HUES48 (cell line): ENCODE measurements around the gene C7.
"Not testable (repeated sequence)": the region's sequence is repeated elsewhere in the genome, so short reads cannot be mapped to it uniquely, and the experiment has no call there.

Experiments
- H3K27ac ChIP-seq: one replicate; pipeline ENCODE4 v1.7.0; 2013; ENCODE audit warnings: low read depth, low read length, inconsistent platforms
- H3K27me3 ChIP-seq: 2 replicates; pipeline ENCODE4 v1.6.1; 2013; ENCODE audit warnings: mild to moderate bottlenecking, low read length; ENCODE audit not compliant: control insufficient read depth, insufficient read depth
- H3K36me3 ChIP-seq: 2 replicates; pipeline ENCODE4 v1.6.1; 2013; ENCODE audit warnings: low read length; ENCODE audit not compliant: control insufficient read depth, insufficient read depth
- H3K4me1 ChIP-seq: 2 replicates; pipeline ENCODE4 v1.6.1; 2013; ENCODE audit warnings: mild to moderate bottlenecking, low read length; ENCODE audit not compliant: control insufficient read depth, insufficient read depth
- H3K4me3 ChIP-seq: 2 replicates; pipeline ENCODE4 v1.5.1; 2013; ENCODE audit warnings: mild to moderate bottlenecking, low read depth, low read length
- H3K9ac ChIP-seq: 2 replicates; pipeline ENCODE4 v1.6.1; 2013; ENCODE audit warnings: mild to moderate bottlenecking, low read depth, low read length, moderate library complexity
- H3K9me3 ChIP-seq: 2 replicates; pipeline ENCODE4 v1.6.1; 2013; ENCODE audit warnings: low read length; ENCODE audit not compliant: control insufficient read depth, insufficient read depth

Gene C7

GRCh38 chr5:40991981-40992559 is 82.8 kb downstream of the C7 start:
- Histone ChIP-seq H3K4me1 (no peaks in the 10 kb centered on the region), H3K36me3 (no peaks in the 10 kb centered on the region), H3K4me3 (no peak overlapping the region), H3K27ac (no peak overlapping the region), H3K9me3 (no peaks in the 10 kb centered on the region), H3K9ac (no peak overlapping the region), H3K27me3 (no peaks in the 10 kb centered on the region)

- no peaks in the 10 kb centered on the region for H3K9me3 ChIP-seq
- H3K36me3 ChIP-seq = no peaks in the 10 kb centered on the region
- no peak overlapping the region for H3K9ac ChIP-seq
- H3K27me3 ChIP-seq = no peaks in the 10 kb centered on the region
- no peak overlapping the region for H3K27ac ChIP-seq
- no peaks in the 10 kb centered on the region for H3K4me1 ChIP-seq
- H3K4me3 ChIP-seq = no peak overlapping the region
These were observed 86.7 kb downstream of the C7 start for GRCh38 chr5:40995801-40996586.

DNA sequence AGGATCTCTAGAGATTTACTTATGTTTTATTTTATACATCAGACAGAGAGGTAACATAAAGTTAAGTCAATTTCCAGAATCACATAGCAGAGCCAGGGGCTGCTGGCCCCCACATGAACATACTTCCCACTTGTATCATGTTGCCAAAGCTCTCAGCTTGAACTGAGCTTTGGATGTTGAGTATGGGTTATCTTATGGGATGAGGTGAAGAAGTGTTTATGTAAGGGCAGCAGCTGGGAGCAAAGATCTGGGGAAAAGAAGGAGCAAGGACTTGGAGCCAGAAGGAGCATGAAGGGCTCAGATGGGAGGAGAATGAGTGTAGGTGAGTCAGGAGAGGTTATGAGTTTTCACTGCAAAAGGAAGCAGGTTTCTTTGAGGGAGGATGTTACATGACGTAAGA is 89.8 kb downstream of the C7 start:
- no peaks in the 10 kb centered on the region for H3K9me3 ChIP-seq
- H3K4me3 ChIP-seq = no peak overlapping the region
- no peak overlapping the region for H3K9ac ChIP-seq
- no peaks in the 10 kb centered on the region for H3K36me3 ChIP-seq
- no peak overlapping the region for H3K27ac ChIP-seq
- no peaks in the 10 kb centered on the region for H3K27me3 ChIP-seq
- H3K4me1 ChIP-seq = no peaks in the 10 kb centered on the region

DNA sequence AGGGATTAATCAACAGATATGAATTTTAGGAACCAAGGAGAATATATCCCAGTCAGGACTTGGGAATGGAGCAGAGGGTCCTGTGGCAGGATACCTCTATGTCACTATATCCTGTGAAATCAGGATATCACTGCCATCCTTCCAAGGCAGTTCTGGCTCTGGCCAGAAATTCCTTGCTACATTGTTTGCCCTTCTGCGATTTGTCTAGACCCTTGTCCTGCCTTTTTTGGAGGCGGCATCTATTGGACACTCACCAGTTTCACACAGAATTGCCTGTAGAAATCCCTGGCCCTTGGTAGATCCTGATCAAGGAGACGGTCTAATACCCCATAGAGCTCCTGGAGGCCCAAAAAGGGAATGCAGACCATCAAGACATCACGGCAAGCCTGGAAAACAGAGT is 90.7 kb downstream of the C7 start:
- Histone ChIP-seq H3K4me1 (no peaks in the 10 kb centered on the region), H3K9ac (no peak overlapping the region), H3K4me3 (no peak overlapping the region), H3K27me3 (no peaks in the 10 kb centered on the region), H3K27ac (no peak overlapping the region), H3K36me3 (no peaks in the 10 kb centered on the region), H3K9me3 (no peaks in the 10 kb centered on the region)

DNA sequence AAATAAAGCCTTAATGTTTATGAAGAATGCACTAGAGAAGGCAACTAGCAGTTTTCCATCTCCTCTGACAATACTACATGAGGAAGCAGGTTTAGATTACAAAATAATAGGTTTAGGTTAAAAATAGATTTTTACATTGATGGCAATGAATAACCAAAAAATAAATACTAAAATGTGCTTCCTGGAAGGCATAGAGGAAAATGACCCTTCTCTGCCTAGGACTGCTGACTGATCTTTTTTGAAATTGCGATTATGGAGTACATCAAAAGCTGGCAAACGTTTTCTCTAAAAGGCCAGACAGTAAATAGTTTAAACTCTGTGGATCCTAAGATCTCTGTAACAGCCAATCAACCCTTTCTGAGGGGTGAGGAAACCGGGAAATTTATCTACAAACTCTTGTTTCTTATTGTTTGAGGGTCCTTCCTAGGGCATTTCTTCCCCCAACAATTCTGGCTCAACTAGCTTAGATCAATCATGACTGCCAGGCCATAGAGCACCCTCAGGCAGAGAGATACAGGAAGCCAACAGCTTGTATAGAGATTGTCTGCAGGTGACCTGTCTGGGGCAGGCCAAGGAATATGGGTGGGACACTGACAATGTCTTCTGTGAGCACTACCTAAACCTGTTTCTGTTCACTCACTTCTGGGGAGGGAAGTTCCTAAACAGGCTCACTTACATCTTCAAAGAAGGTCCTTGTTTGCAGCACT is 94.5 kb downstream of the C7 start:
- no peaks in the 10 kb centered on the region for H3K4me1 ChIP-seq
- H3K36me3 ChIP-seq = no peaks in the 10 kb centered on the region
- H3K9ac ChIP-seq = no peak overlapping the region
- no peaks in the 10 kb centered on the region for H3K27me3 ChIP-seq
- no peak overlapping the region for H3K4me3 ChIP-seq
- H3K9me3 ChIP-seq = no peaks in the 10 kb centered on the region
- no peak overlapping the region for H3K27ac ChIP-seq

DNA sequence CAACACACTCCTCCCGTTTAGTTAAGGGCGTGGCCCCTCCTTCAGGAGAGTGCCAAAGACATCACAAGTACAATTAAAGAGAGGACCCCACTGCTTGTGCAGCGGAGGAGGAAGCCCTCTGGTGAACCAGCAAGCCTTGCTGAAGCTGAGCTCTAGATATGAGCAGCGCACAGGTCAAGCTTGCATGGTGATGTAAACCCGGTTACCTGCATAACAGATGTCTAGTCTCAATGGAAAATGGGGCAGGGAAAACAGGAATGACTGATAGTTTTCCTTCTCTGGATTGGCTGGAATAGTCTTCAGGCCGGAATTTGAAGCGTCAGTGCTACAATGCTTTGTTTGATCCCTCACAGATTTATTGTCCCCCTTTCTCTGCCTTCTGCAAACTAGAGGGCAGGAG is 95.6 kb downstream of the C7 start:
- Histone ChIP-seq H3K4me1 (no peaks in the 10 kb centered on the region), H3K27me3 (no peaks in the 10 kb centered on the region), H3K9ac (no peak overlapping the region), H3K4me3 (no peak overlapping the region), H3K36me3 (no peaks in the 10 kb centered on the region), H3K27ac (no peak overlapping the region), H3K9me3 (no peaks in the 10 kb centered on the region)

- Histone ChIP-seq H3K27me3 (no peaks in the 10 kb centered on the region), H3K36me3 (no peaks in the 10 kb centered on the region), H3K4me1 (no peaks in the 10 kb centered on the region), H3K9me3 (no peaks in the 10 kb centered on the region), H3K4me3 (no peak overlapping the region), H3K27ac (no peak overlapping the region), H3K9ac (no peak overlapping the region)
These were observed 99.9 kb downstream of the C7 start for GRCh38 chr5:41009232-41009631.

- H3K4me1 ChIP-seq = no peaks in the 10 kb centered on the region
- no peak overlapping the region for H3K9ac ChIP-seq
- H3K27me3 ChIP-seq = no peaks in the 10 kb centered on the region
- H3K9me3 ChIP-seq = no peaks in the 10 kb centered on the region
- no peaks in the 10 kb centered on the region for H3K36me3 ChIP-seq
- H3K4me3 ChIP-seq = no peak overlapping the region
- H3K27ac ChIP-seq = no peak overlapping the region
These were observed 101.3 kb downstream of the C7 start for GRCh38 chr5:41010572-41010971.

DNA sequence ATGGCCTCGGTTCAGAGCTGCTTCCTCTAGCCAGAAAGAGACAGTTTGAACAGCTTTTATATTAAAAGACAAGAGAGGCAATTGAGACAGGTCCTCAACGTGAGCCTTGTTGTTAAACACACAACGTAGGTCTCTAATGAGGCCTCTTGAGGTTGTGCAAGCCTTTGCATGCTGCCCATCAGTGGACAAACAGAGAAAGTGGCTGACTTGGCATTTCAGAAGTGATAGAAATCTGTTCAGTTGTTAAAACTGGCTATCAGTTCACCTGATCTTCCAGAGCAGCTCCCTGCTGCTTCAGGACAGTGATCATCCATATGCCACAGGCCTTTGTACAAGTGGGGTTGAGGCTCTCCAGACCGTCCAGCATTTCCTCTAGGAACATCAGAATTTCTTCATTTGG is 103.0 kb downstream of the C7 start:
- Histone ChIP-seq H3K27ac (no peak overlapping the region), H3K9ac (no peak overlapping the region), H3K4me1 (no peaks in the 10 kb centered on the region), H3K36me3 (no peaks in the 10 kb centered on the region), H3K4me3 (no peak overlapping the region), H3K9me3 (no peaks in the 10 kb centered on the region), H3K27me3 (no peaks in the 10 kb centered on the region)

DNA sequence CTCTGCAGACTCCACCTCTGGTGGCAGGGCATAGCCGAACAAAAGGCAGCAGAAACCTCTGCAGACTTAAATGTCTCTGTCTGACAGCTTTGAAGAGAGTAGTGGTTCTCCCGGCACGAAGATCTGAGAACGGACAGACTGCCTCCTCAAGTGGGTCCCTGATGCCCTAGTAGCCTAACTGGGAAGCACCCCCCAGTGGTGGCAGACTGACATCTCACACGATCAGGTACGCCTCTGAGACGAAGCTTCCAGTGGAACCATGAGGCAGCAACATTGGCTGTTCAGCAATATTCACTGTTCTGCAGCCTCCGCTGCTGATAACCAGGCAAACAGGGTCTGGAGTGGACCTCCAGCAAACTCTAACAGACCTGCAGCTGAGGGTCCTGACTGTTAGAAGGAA is 113.3 kb downstream of the C7 start:
- not testable (repeated sequence) for H3K27me3 ChIP-seq, H3K4me1 ChIP-seq, H3K36me3 ChIP-seq, H3K4me3 ChIP-seq, H3K9ac ChIP-seq, H3K27ac ChIP-seq
- peaks cover 12% of the 10 kb centered on the region for H3K9me3 ChIP-seq
